Measurements from ENCODE around the gene PMEPA1.

DNA sequence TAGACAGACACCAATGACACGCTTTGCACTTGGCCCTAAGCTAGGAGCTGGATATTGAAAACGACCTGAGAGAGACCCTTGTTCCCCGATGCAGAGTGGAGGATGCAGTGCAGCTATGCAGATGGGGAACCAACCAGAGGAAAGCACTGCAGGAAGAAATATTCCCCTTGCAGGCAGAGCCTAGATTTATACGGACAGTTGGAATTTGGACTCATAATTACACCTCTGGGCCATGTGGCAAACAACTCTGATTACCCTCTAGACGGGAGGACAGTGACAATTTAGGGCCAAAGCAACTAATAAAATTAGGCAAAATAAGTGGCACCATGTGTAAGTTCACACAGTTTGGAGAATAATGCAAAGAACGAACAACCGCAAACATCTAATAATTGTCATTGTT is 12.3 kb downstream of the PMEPA1 start:
- TF ChIP-seq, protein P1, sequence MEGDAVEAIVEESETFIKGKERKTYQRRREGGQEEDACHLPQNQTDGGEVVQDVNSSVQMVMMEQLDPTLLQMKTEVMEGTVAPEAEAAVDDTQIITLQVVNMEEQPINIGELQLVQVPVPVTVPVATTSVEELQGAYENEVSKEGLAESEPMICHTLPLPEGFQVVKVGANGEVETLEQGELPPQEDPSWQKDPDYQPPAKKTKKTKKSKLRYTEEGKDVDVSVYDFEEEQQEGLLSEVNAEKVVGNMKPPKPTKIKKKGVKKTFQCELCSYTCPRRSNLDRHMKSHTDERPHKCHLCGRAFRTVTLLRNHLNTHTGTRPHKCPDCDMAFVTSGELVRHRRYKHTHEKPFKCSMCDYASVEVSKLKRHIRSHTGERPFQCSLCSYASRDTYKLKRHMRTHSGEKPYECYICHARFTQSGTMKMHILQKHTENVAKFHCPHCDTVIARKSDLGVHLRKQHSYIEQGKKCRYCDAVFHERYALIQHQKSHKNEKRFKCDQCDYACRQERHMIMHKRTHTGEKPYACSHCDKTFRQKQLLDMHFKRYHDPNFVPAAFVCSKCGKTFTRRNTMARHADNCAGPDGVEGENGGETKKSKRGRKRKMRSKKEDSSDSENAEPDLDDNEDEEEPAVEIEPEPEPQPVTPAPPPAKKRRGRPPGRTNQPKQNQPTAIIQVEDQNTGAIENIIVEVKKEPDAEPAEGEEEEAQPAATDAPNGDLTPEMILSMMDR (IDR thresholded peaks at IDR 0.05; ENCODE audit: low read depth, low read length) = no peak
- TF ChIP-seq EZH2phosphoT487 (IDR thresholded peaks at IDR 0.05; ENCODE audit: low read depth) = no peak

Data from OCI-LY3 (cell line).